ENCODE data around the gene CDH15. TPM values are rescaled to one million over a fixed set of nuclear protein-coding genes. Genes with fewer than 3 reads are reported as not detected.

Gene CDH15
- total RNA-seq, 1 experiment from 2014 or later, result 0.46 TPM

DNA sequence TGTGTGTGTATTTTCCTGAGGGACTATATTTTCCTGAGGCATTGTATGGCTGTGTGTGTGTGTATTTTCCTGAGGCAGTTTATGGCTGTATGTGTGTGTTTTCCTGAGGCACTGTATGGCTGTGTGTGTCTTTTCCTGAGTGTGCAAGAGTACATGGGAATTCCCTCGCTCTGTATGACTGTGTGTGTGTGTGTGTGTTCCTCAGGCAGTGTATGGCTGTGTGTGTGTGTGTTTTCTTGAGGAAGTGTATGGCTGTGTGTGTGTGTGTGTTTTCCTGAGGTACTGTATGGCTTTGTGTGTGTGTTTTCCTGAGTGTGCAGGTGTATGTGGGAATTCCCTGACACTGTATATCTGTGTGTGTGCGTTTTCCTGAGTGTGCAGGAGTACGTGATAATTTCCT lies 50.1 kb downstream of the CDH15 start:
- H3K4me3 Mint-ChIP-seq, result no peak overlapping the region
- peaks cover 43% of the 10 kb centered on the region for H3K36me3 Mint-ChIP-seq
- H3K27me3 Mint-ChIP-seq (ENCODE audit: low read depth), result no peaks in the 10 kb centered on the region
- peaks cover 7% of the 10 kb centered on the region for H3K4me1 Mint-ChIP-seq
- CTCF ChIA-PET, result no interaction called here
- DNase-seq (ENCODE audit: low spot score), result no peak
- peaks cover 3% of the 10 kb centered on the region for H3K9me3 Mint-ChIP-seq
- TF ChIP-seq MXD4 (CRISPR knock-in tag; IDR thresholded peaks at IDR 0.05; ENCODE audit: borderline replicate concordance), result no peak
- no peak for TF ChIP-seq E2F4 (CRISPR knock-in tag; IDR thresholded peaks at IDR 0.05; ENCODE audit: borderline replicate concordance, low read depth)
- no peak for TF ChIP-seq ATF6 (CRISPR knock-in tag; IDR thresholded peaks at IDR 0.05)
- no peak for TF ChIP-seq ZNF512 (CRISPR knock-in tag; IDR thresholded peaks at IDR 0.05; ENCODE audit: borderline replicate concordance)
- TF ChIP-seq TEAD1 (CRISPR knock-in tag; IDR thresholded peaks at IDR 0.05), result no peak
- TF ChIP-seq GRHL2 (CRISPR knock-in tag; IDR thresholded peaks at IDR 0.05; ENCODE audit: insufficient replicate concordance, severe bottlenecking), result no peak
- TF ChIP-seq MYBL2 (CRISPR knock-in tag; IDR thresholded peaks at IDR 0.05), result no peak
- TF ChIP-seq IRF2 (CRISPR knock-in tag; IDR thresholded peaks at IDR 0.05; ENCODE audit: borderline replicate concordance, low read depth), result no peak
- no peak for TF ChIP-seq TCF7 (CRISPR knock-in tag; IDR thresholded peaks at IDR 0.05; ENCODE audit: low read depth)
- no peak for TF ChIP-seq SMAD4 (CRISPR knock-in tag; IDR thresholded peaks at IDR 0.05)
- no peak for TF ChIP-seq SP1 (CRISPR knock-in tag; conservative IDR thresholded peaks at IDR 0.05)
- TF ChIP-seq, protein P1, sequence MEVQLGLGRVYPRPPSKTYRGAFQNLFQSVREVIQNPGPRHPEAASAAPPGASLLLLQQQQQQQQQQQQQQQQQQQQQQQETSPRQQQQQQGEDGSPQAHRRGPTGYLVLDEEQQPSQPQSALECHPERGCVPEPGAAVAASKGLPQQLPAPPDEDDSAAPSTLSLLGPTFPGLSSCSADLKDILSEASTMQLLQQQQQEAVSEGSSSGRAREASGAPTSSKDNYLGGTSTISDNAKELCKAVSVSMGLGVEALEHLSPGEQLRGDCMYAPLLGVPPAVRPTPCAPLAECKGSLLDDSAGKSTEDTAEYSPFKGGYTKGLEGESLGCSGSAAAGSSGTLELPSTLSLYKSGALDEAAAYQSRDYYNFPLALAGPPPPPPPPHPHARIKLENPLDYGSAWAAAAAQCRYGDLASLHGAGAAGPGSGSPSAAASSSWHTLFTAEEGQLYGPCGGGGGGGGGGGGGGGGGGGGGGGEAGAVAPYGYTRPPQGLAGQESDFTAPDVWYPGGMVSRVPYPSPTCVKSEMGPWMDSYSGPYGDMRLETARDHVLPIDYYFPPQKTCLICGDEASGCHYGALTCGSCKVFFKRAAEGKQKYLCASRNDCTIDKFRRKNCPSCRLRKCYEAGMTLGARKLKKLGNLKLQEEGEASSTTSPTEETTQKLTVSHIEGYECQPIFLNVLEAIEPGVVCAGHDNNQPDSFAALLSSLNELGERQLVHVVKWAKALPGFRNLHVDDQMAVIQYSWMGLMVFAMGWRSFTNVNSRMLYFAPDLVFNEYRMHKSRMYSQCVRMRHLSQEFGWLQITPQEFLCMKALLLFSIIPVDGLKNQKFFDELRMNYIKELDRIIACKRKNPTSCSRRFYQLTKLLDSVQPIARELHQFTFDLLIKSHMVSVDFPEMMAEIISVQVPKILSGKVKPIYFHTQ (CRISPR knock-in tag; IDR thresholded peaks at IDR 0.05), result no peak
- TF ChIP-seq ZNF138 (CRISPR knock-in tag; conservative IDR thresholded peaks at IDR 0.05), result no peak
- no peak for TF ChIP-seq RELA (CRISPR knock-in tag; IDR thresholded peaks at IDR 0.05; ENCODE audit: borderline replicate concordance)
- no peak for TF ChIP-seq ZNF121 (CRISPR knock-in tag; IDR thresholded peaks at IDR 0.05)
- TF ChIP-seq ZNF232 (CRISPR knock-in tag; IDR thresholded peaks at IDR 0.05), result no peak
- H3K27ac Mint-ChIP-seq, result no peak overlapping the region
- ATAC-seq, result no peak
- POLR2A ChIA-PET, result no interaction called here

- DNase-seq (ENCODE audit: low spot score), result no peak
- H3K36me3 Mint-ChIP-seq, result peaks cover 56% of the 10 kb centered on the region
- no peak overlapping the region for H3K27ac Mint-ChIP-seq
- no peaks in the 10 kb centered on the region for H3K27me3 Mint-ChIP-seq (ENCODE audit: low read depth)
- ChIA-PET CTCF (no interaction called here), POLR2A (no interaction called here)
- no peak overlapping the region for H3K4me3 Mint-ChIP-seq
- 0 out of 2 replicates have a peak, but pooled peaks cover 2% of the 10 kb centered on the region for H3K4me1 Mint-ChIP-seq
- ATAC-seq, result no peak
- H3K9me3 Mint-ChIP-seq, result peaks cover 14% of the 10 kb centered on the region
- TF ChIP-seq TP53 (CRISPR knock-in tag; IDR thresholded peaks at IDR 0.05), result no peak
- TF ChIP-seq GRHL2 (CRISPR knock-in tag; IDR thresholded peaks at IDR 0.05; ENCODE audit: insufficient replicate concordance, severe bottlenecking), result no peak
- TF ChIP-seq MAX (CRISPR knock-in tag; IDR thresholded peaks at IDR 0.05), result no peak
- TF ChIP-seq ZNF396 (CRISPR knock-in tag; IDR thresholded peaks at IDR 0.05; ENCODE audit: borderline replicate concordance), result no peak
- no peak for TF ChIP-seq IRF1 (CRISPR knock-in tag; IDR thresholded peaks at IDR 0.05)
- TF ChIP-seq, protein P2, sequence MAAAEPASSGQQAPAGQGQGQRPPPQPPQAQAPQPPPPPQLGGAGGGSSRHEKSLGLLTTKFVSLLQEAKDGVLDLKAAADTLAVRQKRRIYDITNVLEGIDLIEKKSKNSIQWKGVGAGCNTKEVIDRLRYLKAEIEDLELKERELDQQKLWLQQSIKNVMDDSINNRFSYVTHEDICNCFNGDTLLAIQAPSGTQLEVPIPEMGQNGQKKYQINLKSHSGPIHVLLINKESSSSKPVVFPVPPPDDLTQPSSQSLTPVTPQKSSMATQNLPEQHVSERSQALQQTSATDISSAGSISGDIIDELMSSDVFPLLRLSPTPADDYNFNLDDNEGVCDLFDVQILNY (CRISPR knock-in tag; IDR thresholded peaks at IDR 0.05), result no peak
- TF ChIP-seq E2F4 (CRISPR knock-in tag; IDR thresholded peaks at IDR 0.05; ENCODE audit: borderline replicate concordance, low read depth), result no peak
- TF ChIP-seq IRF2 (CRISPR knock-in tag; IDR thresholded peaks at IDR 0.05; ENCODE audit: borderline replicate concordance, low read depth), result no peak
- TF ChIP-seq, protein P3, sequence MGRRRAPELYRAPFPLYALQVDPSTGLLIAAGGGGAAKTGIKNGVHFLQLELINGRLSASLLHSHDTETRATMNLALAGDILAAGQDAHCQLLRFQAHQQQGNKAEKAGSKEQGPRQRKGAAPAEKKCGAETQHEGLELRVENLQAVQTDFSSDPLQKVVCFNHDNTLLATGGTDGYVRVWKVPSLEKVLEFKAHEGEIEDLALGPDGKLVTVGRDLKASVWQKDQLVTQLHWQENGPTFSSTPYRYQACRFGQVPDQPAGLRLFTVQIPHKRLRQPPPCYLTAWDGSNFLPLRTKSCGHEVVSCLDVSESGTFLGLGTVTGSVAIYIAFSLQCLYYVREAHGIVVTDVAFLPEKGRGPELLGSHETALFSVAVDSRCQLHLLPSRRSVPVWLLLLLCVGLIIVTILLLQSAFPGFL (CRISPR knock-in tag; IDR thresholded peaks at IDR 0.05; ENCODE audit: borderline replicate concordance), result no peak
- no peak for TF ChIP-seq GTF2I (CRISPR knock-in tag; conservative IDR thresholded peaks at IDR 0.05)
- no peak for TF ChIP-seq TEAD1 (CRISPR knock-in tag; IDR thresholded peaks at IDR 0.05)
- no peak for TF ChIP-seq RELA (CRISPR knock-in tag; IDR thresholded peaks at IDR 0.05; ENCODE audit: borderline replicate concordance)
Observed at GRCh38 chr16:89222931-89223330, 51.4 kb downstream of the CDH15 start.

Measured in WTC11 (cell line).